ENCODE measurements around the gene HPRT1.

DNA sequence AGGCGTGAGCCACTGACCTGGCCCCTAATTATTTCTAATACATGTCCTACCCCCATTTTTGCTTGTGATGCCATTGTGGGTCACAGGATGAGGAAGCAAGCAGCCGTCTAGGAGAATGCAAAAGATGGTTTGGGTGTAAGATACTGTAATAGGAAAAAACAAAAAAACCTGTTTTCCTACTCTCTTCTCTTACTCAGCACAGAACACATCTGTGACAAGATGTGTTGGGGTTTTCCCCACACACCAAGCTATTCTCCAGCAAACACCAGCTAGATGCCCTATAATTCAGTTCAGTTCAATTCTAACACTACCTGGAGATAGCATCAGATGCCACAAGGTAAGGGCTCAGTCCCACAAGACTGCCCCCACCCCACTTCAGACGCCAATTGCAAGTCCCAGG lies 15.3 kb upstream of the HPRT1 start:
- TF ChIP-seq EZH2 (IDR thresholded peaks at IDR 0.05; ENCODE audit: low read length, unreplicated experiment), result no peak
- TF ChIP-seq, protein P1, sequence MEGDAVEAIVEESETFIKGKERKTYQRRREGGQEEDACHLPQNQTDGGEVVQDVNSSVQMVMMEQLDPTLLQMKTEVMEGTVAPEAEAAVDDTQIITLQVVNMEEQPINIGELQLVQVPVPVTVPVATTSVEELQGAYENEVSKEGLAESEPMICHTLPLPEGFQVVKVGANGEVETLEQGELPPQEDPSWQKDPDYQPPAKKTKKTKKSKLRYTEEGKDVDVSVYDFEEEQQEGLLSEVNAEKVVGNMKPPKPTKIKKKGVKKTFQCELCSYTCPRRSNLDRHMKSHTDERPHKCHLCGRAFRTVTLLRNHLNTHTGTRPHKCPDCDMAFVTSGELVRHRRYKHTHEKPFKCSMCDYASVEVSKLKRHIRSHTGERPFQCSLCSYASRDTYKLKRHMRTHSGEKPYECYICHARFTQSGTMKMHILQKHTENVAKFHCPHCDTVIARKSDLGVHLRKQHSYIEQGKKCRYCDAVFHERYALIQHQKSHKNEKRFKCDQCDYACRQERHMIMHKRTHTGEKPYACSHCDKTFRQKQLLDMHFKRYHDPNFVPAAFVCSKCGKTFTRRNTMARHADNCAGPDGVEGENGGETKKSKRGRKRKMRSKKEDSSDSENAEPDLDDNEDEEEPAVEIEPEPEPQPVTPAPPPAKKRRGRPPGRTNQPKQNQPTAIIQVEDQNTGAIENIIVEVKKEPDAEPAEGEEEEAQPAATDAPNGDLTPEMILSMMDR (conservative IDR thresholded peaks at IDR 0.05; ENCODE audit: low read depth, low read length), result no peak

All from PC-3 (cell line).